ENCODE results near the gene DMPK.
"Not testable (repeated sequence)": the region's sequence is repeated elsewhere in the genome, so short reads cannot be mapped to it uniquely, and the experiment has no call there.

Gene DMPK

GRCh38 chr19:45767881-45768654 lies 14.2 kb downstream of the DMPK start:
- DNase-seq, result peak; percentile 60

- no peak for DNase-seq
These were observed 14.8 kb downstream of the DMPK start for GRCh38 chr19:45767410-45767880.

- DNase-seq, result no peak
These were observed 15.4 kb downstream of the DMPK start for GRCh38 chr19:45766869-45767346.

- no peak for DNase-seq
These were observed 15.9 kb downstream of the DMPK start for GRCh38 chr19:45766296-45766868.

- no peak for DNase-seq
These were observed 16.5 kb downstream of the DMPK start for GRCh38 chr19:45765702-45766295.

- DNase-seq, result no peak
These were observed 17.2 kb downstream of the DMPK start for GRCh38 chr19:45764945-45765701.

GRCh38 chr19:45764475-45764874 lies 17.8 kb downstream of the DMPK start:
- no peak for DNase-seq

GRCh38 chr19:45763691-45764294 lies 18.5 kb downstream of the DMPK start:
- no peak for DNase-seq

- no peak for DNase-seq
These were observed 19.2 kb downstream of the DMPK start for GRCh38 chr19:45762870-45763631.

GRCh38 chr19:45761714-45762113 lies 20.6 kb downstream of the DMPK start:
- DNase-seq, result no peak

- DNase-seq, result no peak
These were observed 23.4 kb downstream of the DMPK start for GRCh38 chr19:45758921-45759320.

- no peak for DNase-seq
These were observed 24.6 kb downstream of the DMPK start for GRCh38 chr19:45757695-45758094.

GRCh38 chr19:45754323-45754722 lies 28.0 kb downstream of the DMPK start:
- DNase-seq, result no peak

GRCh38 chr19:45753548-45753947 lies 28.7 kb downstream of the DMPK start:
- no peak for DNase-seq

GRCh38 chr19:45752639-45753038 lies 29.7 kb downstream of the DMPK start:
- DNase-seq, result no peak

- not testable (repeated sequence) for DNase-seq
These were observed 30.8 kb downstream of the DMPK start for GRCh38 chr19:45751483-45751882.

GRCh38 chr19:45747513-45747912 lies 34.8 kb downstream of the DMPK start:
- DNase-seq, result no peak

- DNase-seq, result no peak
These were observed 35.4 kb downstream of the DMPK start for GRCh38 chr19:45746866-45747265.

- DNase-seq, result no peak
These were observed 36.7 kb downstream of the DMPK start for GRCh38 chr19:45745606-45746005.

GRCh38 chr19:45742969-45743368 lies 39.3 kb downstream of the DMPK start:
- DNase-seq, result no peak

- DNase-seq, result peak; percentile 65
These were observed 42.5 kb downstream of the DMPK start for GRCh38 chr19:45739498-45740439.
